ENCODE measurements around the gene DUOX2.

Gene DUOX2

GRCh38 chr15:45148076-45149059 lies 34.4 kb upstream of the DUOX2 start:
- H3K27ac Mint-ChIP-seq (ENCODE audit: low read depth): no peak overlapping the region
- no peaks in the 10 kb centered on the region for H3K9me3 Mint-ChIP-seq
- ATAC-seq (replicated peaks; ENCODE audit: extremely low read depth, poor library complexity, severe bottlenecking) (no peak), DNase-seq (ENCODE audit: low spot score in 2 of 2) (no peak)
- H3K4me3 Mint-ChIP-seq: no peak overlapping the region
- H3K4me1 Mint-ChIP-seq: peaks cover 7% of the 10 kb centered on the region
- peaks cover 3% of the 10 kb centered on the region for H3K36me3 Mint-ChIP-seq (ENCODE audit: insufficient read depth)
- H3K27me3 Mint-ChIP-seq: no peaks in the 10 kb centered on the region

GRCh38 chr15:45147606-45148005 lies 33.6 kb upstream of the DUOX2 start:
- no peak overlapping the region for H3K27ac Mint-ChIP-seq (ENCODE audit: low read depth)
- no peak for DNase-seq (ENCODE audit: low spot score in 2 of 2)
- H3K4me3 Mint-ChIP-seq: no peak overlapping the region
- H3K36me3 Mint-ChIP-seq (ENCODE audit: insufficient read depth): peaks cover 3% of the 10 kb centered on the region
- ATAC-seq (replicated peaks; ENCODE audit: extremely low read depth, poor library complexity, severe bottlenecking): no peak
- H3K4me1 Mint-ChIP-seq: peaks cover 7% of the 10 kb centered on the region
- no peaks in the 10 kb centered on the region for H3K27me3 Mint-ChIP-seq
- no peaks in the 10 kb centered on the region for H3K9me3 Mint-ChIP-seq

- no peaks in the 10 kb centered on the region for H3K9me3 Mint-ChIP-seq
- DNase-seq (ENCODE audit: low spot score in 2 of 2): no peak
- H3K27me3 Mint-ChIP-seq: no peaks in the 10 kb centered on the region
- no peaks in the 10 kb centered on the region for H3K36me3 Mint-ChIP-seq (ENCODE audit: insufficient read depth)
- ATAC-seq (replicated peaks; ENCODE audit: extremely low read depth, poor library complexity, severe bottlenecking): no peak
- no peak overlapping the region for H3K27ac Mint-ChIP-seq (ENCODE audit: low read depth)
- H3K4me3 Mint-ChIP-seq: no peak overlapping the region
- H3K4me1 Mint-ChIP-seq: peaks cover 2% of the 10 kb centered on the region
Measured at GRCh38 chr15:45146405-45146804, 32.4 kb upstream of the DUOX2 start.

- Mint-ChIP-seq H3K4me1 (peaks cover 5% of the 10 kb centered on the region), H3K27me3 (no peaks in the 10 kb centered on the region), H3K27ac (ENCODE audit: low read depth) (no peak overlapping the region), H3K9me3 (no peaks in the 10 kb centered on the region), H3K36me3 (ENCODE audit: insufficient read depth) (no peaks in the 10 kb centered on the region), H3K4me3 (no peak overlapping the region)
- DNase-seq (ENCODE audit: low spot score in 2 of 2) (no peak), ATAC-seq (replicated peaks; ENCODE audit: extremely low read depth, poor library complexity, severe bottlenecking) (no peak)
Measured at GRCh38 chr15:45144775-45145174, 30.8 kb upstream of the DUOX2 start.

GRCh38 chr15:45143946-45144345 lies 30.0 kb upstream of the DUOX2 start:
- Mint-ChIP-seq H3K36me3 (ENCODE audit: insufficient read depth) (no peaks in the 10 kb centered on the region), H3K4me3 (no peak overlapping the region), H3K27ac (ENCODE audit: low read depth) (no peak overlapping the region), H3K9me3 (no peaks in the 10 kb centered on the region), H3K4me1 (peaks cover 5% of the 10 kb centered on the region), H3K27me3 (no peaks in the 10 kb centered on the region)
- DNase-seq (ENCODE audit: low spot score in 2 of 2) (no peak), ATAC-seq (replicated peaks; ENCODE audit: extremely low read depth, poor library complexity, severe bottlenecking) (no peak)

GRCh38 chr15:45143056-45143455 lies 29.1 kb upstream of the DUOX2 start:
- Mint-ChIP-seq H3K4me3 (no peak overlapping the region), H3K27ac (ENCODE audit: low read depth) (no peak overlapping the region), H3K9me3 (no peaks in the 10 kb centered on the region), H3K4me1 (peaks cover 5% of the 10 kb centered on the region), H3K36me3 (ENCODE audit: insufficient read depth) (no peaks in the 10 kb centered on the region), H3K27me3 (no peaks in the 10 kb centered on the region)
- DNase-seq (ENCODE audit: low spot score in 2 of 2): no peak
- ATAC-seq (replicated peaks; ENCODE audit: extremely low read depth, poor library complexity, severe bottlenecking): no peak

GRCh38 chr15:45141386-45141785 lies 27.4 kb upstream of the DUOX2 start:
- ATAC-seq (replicated peaks; ENCODE audit: extremely low read depth, poor library complexity, severe bottlenecking): no peak
- no peak for DNase-seq (ENCODE audit: low spot score in 2 of 2)
- Mint-ChIP-seq H3K27ac (ENCODE audit: low read depth) (no peak overlapping the region), H3K4me3 (no peak overlapping the region), H3K27me3 (peaks cover 6% of the 10 kb centered on the region), H3K4me1 (peaks cover 8% of the 10 kb centered on the region), H3K36me3 (ENCODE audit: insufficient read depth) (no peaks in the 10 kb centered on the region), H3K9me3 (no peaks in the 10 kb centered on the region)

- no peak for DNase-seq (ENCODE audit: low spot score in 2 of 2)
- Mint-ChIP-seq H3K27me3 (peaks cover 10% of the 10 kb centered on the region), H3K4me1 (peaks cover 12% of the 10 kb centered on the region)
Measured at GRCh38 chr15:45140557-45141250, 26.7 kb upstream of the DUOX2 start.

GRCh38 chr15:45139770-45140169 lies 25.8 kb upstream of the DUOX2 start:
- DNase-seq (ENCODE audit: low spot score in 2 of 2) (no peak), ATAC-seq (replicated peaks; ENCODE audit: extremely low read depth, poor library complexity, severe bottlenecking) (no peak)
- Mint-ChIP-seq H3K36me3 (ENCODE audit: insufficient read depth) (peaks cover 2% of the 10 kb centered on the region), H3K4me1 (peaks cover 14% of the 10 kb centered on the region), H3K9me3 (no peaks in the 10 kb centered on the region), H3K4me3 (no peak overlapping the region), H3K27me3 (peaks cover 13% of the 10 kb centered on the region), H3K27ac (ENCODE audit: low read depth) (no peak overlapping the region)

More at GRCh38 chr15:45140557-45141250, 26.7 kb upstream of the DUOX2 start:
- no peaks in the 10 kb centered on the region for H3K36me3 Mint-ChIP-seq (ENCODE audit: insufficient read depth)
- no peaks in the 10 kb centered on the region for H3K9me3 Mint-ChIP-seq
- ATAC-seq (replicated peaks; ENCODE audit: extremely low read depth, poor library complexity, severe bottlenecking): no peak
- no peak overlapping the region for H3K27ac Mint-ChIP-seq (ENCODE audit: low read depth)
- H3K4me3 Mint-ChIP-seq: no peak overlapping the region

- no peak overlapping the region for H3K4me3 Mint-ChIP-seq
- no peak for ATAC-seq (replicated peaks; ENCODE audit: extremely low read depth, poor library complexity, severe bottlenecking)
- H3K4me1 Mint-ChIP-seq: peaks cover 21% of the 10 kb centered on the region
- peaks cover 20% of the 10 kb centered on the region for H3K27me3 Mint-ChIP-seq
- peaks cover 2% of the 10 kb centered on the region for H3K36me3 Mint-ChIP-seq (ENCODE audit: insufficient read depth)
- no peak for DNase-seq (ENCODE audit: low spot score in 2 of 2)
- no peak overlapping the region for H3K27ac Mint-ChIP-seq (ENCODE audit: low read depth)
- no peaks in the 10 kb centered on the region for H3K9me3 Mint-ChIP-seq
Measured at GRCh38 chr15:45138814-45139765, 25.1 kb upstream of the DUOX2 start.

GRCh38 chr15:45137703-45138102 lies 23.7 kb upstream of the DUOX2 start:
- Mint-ChIP-seq H3K4me3 (no peak overlapping the region), H3K36me3 (ENCODE audit: insufficient read depth) (peaks cover 2% of the 10 kb centered on the region), H3K4me1 (peaks cover 22% of the 10 kb centered on the region), H3K27ac (ENCODE audit: low read depth) (no peak overlapping the region), H3K27me3 (peaks cover 34% of the 10 kb centered on the region), H3K9me3 (no peaks in the 10 kb centered on the region)
- ATAC-seq (replicated peaks; ENCODE audit: extremely low read depth, poor library complexity, severe bottlenecking): no peak
- no peak for DNase-seq (ENCODE audit: low spot score in 2 of 2)

GRCh38 chr15:45136378-45136764 lies 22.4 kb upstream of the DUOX2 start:
- H3K4me1 Mint-ChIP-seq: peaks cover 19% of the 10 kb centered on the region
- peak overlapping the region; percentile 53 for H3K4me3 Mint-ChIP-seq
- peaks cover 47% of the 10 kb centered on the region for H3K27me3 Mint-ChIP-seq
- H3K27ac Mint-ChIP-seq (ENCODE audit: low read depth): no peak overlapping the region
- peaks cover 2% of the 10 kb centered on the region for H3K36me3 Mint-ChIP-seq (ENCODE audit: insufficient read depth)
- no peaks in the 10 kb centered on the region for H3K9me3 Mint-ChIP-seq
- no peak for DNase-seq (ENCODE audit: low spot score in 2 of 2)
- no peak for ATAC-seq (replicated peaks; ENCODE audit: extremely low read depth, poor library complexity, severe bottlenecking)

Data from central memory CD8-positive, alpha-beta T cell (primary cell).